Esophagus (tissue), 2 donors: ENCODE measurements around the gene LDLRAD4. TPM values are rescaled to one million over a fixed set of nuclear protein-coding genes. Genes with fewer than 3 reads are reported as not detected.

ENCODE experiments used
- H3K27ac ChIP-seq, 2 donors: one replicate each; pipeline ENCODE4 v1.5.1; 2013; ENCODE audit warnings: low read depth in 2 of 2, mild to moderate bottlenecking in 2 of 2, inconsistent platforms in 1 of 2, low read length in 1 of 2, moderate library complexity in 1 of 2
- H3K27me3 ChIP-seq, 2 donors: one replicate each; pipeline ENCODE4 v1.6.1; 2013; ENCODE audit warnings: low read length in 2 of 2, control low read depth in 1 of 2, mild to moderate bottlenecking in 1 of 2; ENCODE audit not compliant: insufficient read depth in 2 of 2, control insufficient read depth in 1 of 2
- H3K36me3 ChIP-seq, 2 donors: one replicate each; pipeline ENCODE4 v1.6.1; 2013; ENCODE audit warnings: low read length in 1 of 2; ENCODE audit not compliant: control insufficient read depth in 2 of 2, insufficient read depth in 2 of 2
- H3K4me1 ChIP-seq, 2 donors: one replicate each; pipeline ENCODE4 v1.6.1; 2013; ENCODE audit warnings: low read length in 1 of 2; ENCODE audit not compliant: control insufficient read depth in 2 of 2, insufficient read depth in 2 of 2
- H3K4me3 ChIP-seq, 2 donors: one replicate each; pipeline ENCODE4 v1.5.1; 2013; ENCODE audit warnings: low read length in 2 of 2, mild to moderate bottlenecking in 2 of 2, low read depth in 1 of 2, moderate library complexity in 1 of 2
- H3K9me3 ChIP-seq, 2 donors: one replicate each; pipeline ENCODE4 v1.6.1; 2013; ENCODE audit warnings: mild to moderate bottlenecking in 2 of 2, low read depth in 1 of 2, low read length in 1 of 2, moderate library complexity in 1 of 2; ENCODE audit not compliant: control insufficient read depth in 2 of 2, insufficient read depth in 1 of 2
- WGBS, 2 donors: extraction: QIAGEN DNeasy Blood & Tissue Kit; methylation state at CpG; one replicate each; pipeline ENCODE4 v1.1.7; 2013; 5-methylcytosine and 5-hydroxymethylcytosine counted together
- polyA plus RNA-seq, 2 donors: library from polyadenylated mRNA; stranded (reverse); fragments of 200-250 nt; gene quantifications; one replicate each; pipeline ENCODE4 v1.2.3, GENCODE V29; 2013
- donor health status: healthy with polysubstance abuse.
- donor health status: Bipolar disorder and iron deficiency.

Gene LDLRAD4
- polyA plus RNA-seq, 2 donors: 0.79 to 0.99 TPM

GRCh38 chr18:13252686-13253410 lies 34.3 kb downstream of the LDLRAD4 start:
- Histone ChIP-seq H3K27me3 (no peaks in the 10 kb centered on the region), H3K9me3 (no peaks in the 10 kb centered on the region), H3K4me1 (no peaks in the 10 kb centered on the region), H3K4me3 (no peak overlapping the region), H3K36me3 (peaks cover 0 to 2% of the 10 kb centered on the region in 2 donors), H3K27ac (no peak overlapping the region)
- WGBS, 2 donors: 84 to 85% methylated on average over 15 of the region's 15 CpGs

GRCh38 chr18:13253786-13254688 lies 35.5 kb downstream of the LDLRAD4 start:
- Histone ChIP-seq H3K27ac (no peak overlapping the region), H3K9me3 (no peaks in the 10 kb centered on the region), H3K4me1 (no peaks in the 10 kb centered on the region), H3K4me3 (no peak overlapping the region), H3K27me3 (no peaks in the 10 kb centered on the region), H3K36me3 (peaks cover 0 to 2% of the 10 kb centered on the region in 2 donors)
- 85 to 86% methylated on average over 26 of the region's 26 CpGs for WGBS, 2 donors

DNA sequence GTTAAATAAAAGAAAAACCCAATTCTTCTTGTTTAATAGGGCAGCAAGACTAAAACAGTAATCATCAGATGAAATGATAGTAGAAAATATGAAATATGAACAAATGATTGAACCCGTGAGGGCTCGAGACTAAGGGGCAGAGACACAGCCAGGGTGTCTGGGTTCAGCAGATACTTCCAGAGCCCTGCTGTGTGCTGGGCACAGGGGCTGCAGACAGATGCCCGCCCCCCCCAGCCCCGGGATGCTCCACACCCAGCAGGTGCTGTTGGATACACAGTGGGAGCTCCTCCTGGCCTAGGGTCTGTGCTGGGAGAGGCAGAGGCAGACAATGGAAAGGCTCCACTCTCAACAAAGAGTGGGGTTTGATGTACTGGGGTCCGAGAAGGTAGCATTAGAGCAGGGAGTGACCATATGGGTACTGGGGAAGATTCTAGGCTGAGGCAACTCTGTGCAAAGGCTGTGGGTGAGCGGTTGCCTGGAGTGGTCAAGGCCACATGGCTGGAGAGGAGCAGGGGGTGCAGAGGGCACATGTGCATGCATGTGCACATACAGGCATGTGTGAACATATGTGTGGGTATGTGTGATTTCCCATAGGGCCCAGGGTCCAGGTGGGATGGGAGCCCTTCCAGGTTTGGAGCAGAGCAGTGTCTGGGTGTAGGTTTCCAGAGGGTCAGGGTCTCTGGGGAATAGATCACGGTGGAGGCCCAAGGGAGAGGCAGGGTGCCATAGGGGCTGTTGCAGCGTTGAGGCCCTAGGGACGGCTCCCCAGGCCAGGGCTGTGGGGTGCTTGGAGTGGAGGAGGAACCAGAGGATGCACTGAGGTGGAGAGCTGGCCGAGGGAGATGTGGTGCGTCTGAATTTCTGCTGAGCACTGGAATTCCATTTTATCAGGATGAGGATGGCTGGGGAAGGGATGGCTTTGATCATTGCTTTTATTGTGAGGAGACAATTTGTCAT lies 36.7 kb downstream of the LDLRAD4 start:
- no peaks in the 10 kb centered on the region for H3K27me3 ChIP-seq

DNA sequence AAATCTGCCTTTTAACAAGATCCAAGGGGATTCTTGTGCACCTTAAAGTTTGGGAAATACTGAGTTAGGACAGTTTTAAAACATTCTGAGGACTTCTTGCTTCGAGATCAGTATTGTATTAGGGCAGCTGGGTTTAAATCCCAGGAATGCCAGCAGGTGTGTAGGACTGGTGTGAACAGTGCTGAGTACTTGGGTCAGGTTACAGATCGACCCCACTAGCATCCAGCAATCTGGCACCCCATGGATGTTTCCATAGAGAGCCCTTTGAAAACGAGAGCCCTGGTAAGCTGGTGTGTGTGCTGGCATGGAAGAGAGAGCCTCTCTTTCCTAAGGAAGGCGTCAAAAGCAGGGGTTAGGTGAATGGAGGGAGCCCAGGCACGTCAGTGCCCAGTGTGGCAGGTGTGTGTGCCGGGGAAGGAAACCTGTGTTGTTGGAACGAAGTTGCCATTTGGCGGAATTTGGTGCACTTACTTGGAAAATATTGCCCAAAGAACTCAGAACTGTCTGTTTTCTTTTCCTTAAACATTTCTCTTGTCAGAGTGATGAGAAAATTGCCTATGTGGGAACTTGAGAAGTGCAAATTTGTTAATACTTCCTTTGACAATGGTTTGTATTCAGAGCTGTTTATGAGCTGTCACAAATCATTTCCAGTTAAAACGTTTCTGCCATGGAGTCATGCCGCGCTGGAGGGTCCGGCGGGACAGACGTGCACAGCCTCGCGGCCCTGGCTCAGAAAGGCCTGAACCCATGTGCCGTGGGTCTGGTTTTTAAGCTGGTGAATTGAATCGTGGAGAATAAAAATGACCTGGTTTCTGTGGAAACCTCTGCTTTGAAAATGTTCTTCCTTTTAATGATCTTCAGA lies 38.1 kb downstream of the LDLRAD4 start:
- H3K27ac ChIP-seq: no peak overlapping the region
- H3K4me3 ChIP-seq: no peak overlapping the region
- H3K9me3 ChIP-seq: no peaks in the 10 kb centered on the region
- H3K27me3 ChIP-seq: no peaks in the 10 kb centered on the region
- WGBS, 2 donors: 75 to 77% methylated on average over 18 of the region's 18 CpGs
- peaks cover 7 to 10% of the 10 kb centered on the region in 2 donors for H3K4me1 ChIP-seq
- peaks cover 0 to 2% of the 10 kb centered on the region in 2 donors for H3K36me3 ChIP-seq

More for the DNA sequence above, 36.7 kb downstream of the LDLRAD4 start:
- Histone ChIP-seq H3K36me3 (peaks cover 0 to 2% of the 10 kb centered on the region in 2 donors), H3K27ac (no peak overlapping the region), H3K4me1 (peaks cover 2 to 5% of the 10 kb centered on the region in 2 donors), H3K9me3 (no peaks in the 10 kb centered on the region), H3K4me3 (no peak overlapping the region)
- 89% methylated on average over 11 of the region's 11 CpGs for WGBS, 2 donors

- Histone ChIP-seq H3K27ac (no peak overlapping the region), H3K4me3 (no peak overlapping the region), H3K27me3 (no peaks in the 10 kb centered on the region), H3K36me3 (peaks cover 0 to 2% of the 10 kb centered on the region in 2 donors), H3K9me3 (no peaks in the 10 kb centered on the region), H3K4me1 (peaks cover 10 to 11% of the 10 kb centered on the region in 2 donors)
- 79 to 88% methylated on average over 8 of the region's 8 CpGs for WGBS, 2 donors
These were observed 38.9 kb downstream of the LDLRAD4 start for GRCh38 chr18:13257361-13257980.

DNA sequence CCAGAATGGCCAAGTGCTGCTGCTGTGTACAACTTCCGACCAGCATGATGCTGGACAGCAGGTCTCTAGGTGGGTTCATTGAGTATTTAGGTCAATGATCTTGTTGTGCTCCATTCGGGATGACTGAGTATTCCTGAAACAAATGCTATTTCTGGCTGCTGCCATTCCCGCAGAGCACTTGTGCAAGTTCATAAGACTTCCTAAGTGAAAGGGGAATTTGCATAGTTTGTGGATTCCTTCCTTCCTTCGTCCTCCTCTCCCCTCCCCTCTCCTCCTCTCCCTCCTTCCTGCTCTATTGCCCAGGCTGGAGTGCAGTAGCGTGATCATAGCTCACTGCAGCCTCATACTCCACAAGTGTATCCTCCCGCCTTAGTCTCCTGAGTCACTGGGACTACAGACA lies 40.4 kb downstream of the LDLRAD4 start:
- Histone ChIP-seq H3K36me3 (no peaks in the 10 kb centered on the region), H3K4me1 (peaks cover 10 to 14% of the 10 kb centered on the region in 2 donors), H3K27me3 (no peaks in the 10 kb centered on the region), H3K9me3 (no peaks in the 10 kb centered on the region), H3K4me3 (no peak overlapping the region), H3K27ac (no peak overlapping the region)
- 70% methylated on average over 6 of the region's 6 CpGs for WGBS, 2 donors

- WGBS, 2 donors: 58 to 59% methylated on average over 7 of the region's 7 CpGs
- Histone ChIP-seq H3K9me3 (no peaks in the 10 kb centered on the region), H3K27ac (no peak overlapping the region), H3K36me3 (no peaks in the 10 kb centered on the region), H3K4me3 (no peak overlapping the region), H3K4me1 (peaks cover 10 to 14% of the 10 kb centered on the region in 2 donors), H3K27me3 (no peaks in the 10 kb centered on the region)
These were observed 41.1 kb downstream of the LDLRAD4 start for GRCh38 chr18:13259701-13260100.

GRCh38 chr18:13260197-13260934 lies 41.8 kb downstream of the LDLRAD4 start:
- WGBS, 2 donors: 36 to 47% methylated on average over 8 of the region's 8 CpGs
- Histone ChIP-seq H3K27me3 (no peaks in the 10 kb centered on the region), H3K4me1 (peaks cover 10 to 14% of the 10 kb centered on the region in 2 donors), H3K4me3 (no peak overlapping the region), H3K36me3 (no peaks in the 10 kb centered on the region), H3K9me3 (no peaks in the 10 kb centered on the region), H3K27ac (peak overlapping the region; percentile 44 to 50)
